ENCODE data around the gene CEP250.

CEP250 gene

DNA sequence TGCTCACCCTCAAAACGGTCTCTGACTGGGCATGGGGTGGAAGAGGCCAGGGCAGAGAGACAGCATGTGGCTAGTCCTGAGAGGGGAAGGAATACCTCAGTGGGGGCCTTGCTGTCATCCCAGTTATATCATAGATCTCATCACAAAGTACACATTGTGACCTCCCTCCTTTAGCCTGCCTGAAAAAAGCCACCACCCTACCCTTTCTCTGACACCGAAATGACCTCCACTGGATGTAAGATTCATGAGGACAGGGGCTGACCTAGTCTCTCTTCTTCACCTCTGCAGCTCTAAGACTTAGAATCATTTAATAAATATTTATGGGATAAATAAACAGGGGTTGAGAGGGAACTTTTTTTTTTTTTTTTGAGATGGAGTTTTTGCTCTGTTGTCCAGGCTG is 74.2 kb downstream of the CEP250 start, which contains the start of gene C20orf173:
Gene C20orf173 (minus strand): TSS at position 101 of the 400 bp plus-strand sequence. CDS start 279 bp downstream, outside the sequence.
- TF ChIP-seq FOXM1 (IDR thresholded peaks at IDR 0.05; ENCODE audit: borderline replicate concordance) (no peak), LEF1 (IDR thresholded peaks at IDR 0.05; ENCODE audit: borderline replicate concordance) (no peak), SP1 (IDR thresholded peaks at IDR 0.05) (no peak), FOXA1 (IDR thresholded peaks at IDR 0.05) (no peak)
- no peak for DNase-seq (ENCODE audit: extremely low spot score)
- CTCF ChIA-PET, result no interaction called here
- POLR2A ChIA-PET, result interaction anchor here (1.5 kb wide), 1 partner anchor 10 kb away, joined by 5 read pairs; no protein-coding TSS in a partner anchor

DNA sequence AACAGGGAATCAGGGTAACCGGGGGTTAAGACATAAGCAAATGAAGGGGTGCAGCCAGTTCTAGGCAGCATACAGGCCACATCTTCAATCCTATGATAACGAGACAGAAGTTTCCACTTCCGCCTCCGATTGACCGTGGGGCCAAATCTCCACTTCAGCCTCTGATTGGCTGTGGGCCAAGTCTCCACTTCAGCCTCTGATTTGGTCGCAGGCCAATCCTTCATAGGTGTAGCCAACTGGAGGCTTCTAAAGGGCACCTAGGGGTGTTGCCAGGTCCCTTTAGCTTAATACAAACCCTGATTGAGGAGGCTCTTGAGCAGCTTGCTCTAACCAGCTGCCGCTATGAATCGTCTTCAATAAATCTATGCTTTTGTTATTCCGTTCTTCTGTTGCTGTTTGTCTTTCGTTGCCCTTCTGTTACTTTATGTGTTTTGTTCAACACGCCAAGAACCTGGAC is 84.4 kb downstream of the CEP250 start:
- peak; percentile 72 for DNase-seq (ENCODE audit: extremely low spot score)
- ChIA-PET CTCF (interaction anchor here (0.5 kb wide), 1 partner anchor 55 kb away, joined by 4 read pairs; no protein-coding TSS in a partner anchor), POLR2A (interaction anchor here (0.6 to 3.6 kb wide), 18 partner anchors 9 to 415 kb away, joined by 3 to 22 read pairs (median 4); partner anchors contain the start of genes CPNE1, RBM12, RBM39 and SCAND1)
- TF ChIP-seq SP1 (IDR thresholded peaks at IDR 0.05), result no peak
- TF ChIP-seq ZNF384 (IDR thresholded peaks at IDR 0.05), result no peak
- TF ChIP-seq HDGF (IDR thresholded peaks at IDR 0.05; ENCODE audit: borderline replicate concordance), result peak; percentile 37; the same call in 1 of the 2 replicates
- TF ChIP-seq ELF4 (IDR thresholded peaks at IDR 0.05), result peak; percentile 84
- TF ChIP-seq, protein P1, sequence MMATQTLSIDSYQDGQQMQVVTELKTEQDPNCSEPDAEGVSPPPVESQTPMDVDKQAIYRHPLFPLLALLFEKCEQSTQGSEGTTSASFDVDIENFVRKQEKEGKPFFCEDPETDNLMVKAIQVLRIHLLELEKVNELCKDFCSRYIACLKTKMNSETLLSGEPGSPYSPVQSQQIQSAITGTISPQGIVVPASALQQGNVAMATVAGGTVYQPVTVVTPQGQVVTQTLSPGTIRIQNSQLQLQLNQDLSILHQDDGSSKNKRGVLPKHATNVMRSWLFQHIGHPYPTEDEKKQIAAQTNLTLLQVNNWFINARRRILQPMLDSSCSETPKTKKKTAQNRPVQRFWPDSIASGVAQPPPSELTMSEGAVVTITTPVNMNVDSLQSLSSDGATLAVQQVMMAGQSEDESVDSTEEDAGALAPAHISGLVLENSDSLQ (IDR thresholded peaks at IDR 0.05), result peak; percentile 99

DNA sequence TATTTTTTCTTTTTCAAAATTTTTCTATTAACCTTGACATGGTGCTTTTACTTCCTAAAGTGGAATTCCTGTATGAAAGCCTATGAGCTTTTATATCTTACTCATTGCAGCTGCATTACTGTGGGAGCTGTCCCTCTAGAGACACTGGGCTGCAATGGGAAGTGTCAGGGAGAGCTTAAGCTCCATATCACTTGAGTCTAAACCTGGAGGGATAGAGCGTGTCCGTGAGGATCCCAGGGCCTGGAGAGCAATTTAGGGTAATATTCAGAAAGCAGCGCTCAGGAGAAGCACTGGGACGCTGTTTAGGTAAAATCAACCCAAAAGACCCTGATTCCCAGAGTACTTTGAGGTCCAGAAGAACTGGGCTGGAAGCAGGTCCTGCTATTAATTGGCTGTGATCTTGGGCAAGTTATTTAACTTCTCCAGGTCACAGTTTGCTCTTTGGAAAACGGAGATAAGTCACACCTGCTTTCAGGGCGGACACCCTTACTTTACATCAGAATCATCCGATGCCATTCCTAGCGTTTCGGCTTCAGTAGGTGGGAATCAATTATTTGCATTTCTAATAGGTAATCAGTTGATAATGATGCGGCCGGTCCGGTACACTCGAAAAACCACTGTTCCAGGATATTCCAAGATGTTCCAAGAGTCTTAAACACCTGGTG is 85.9 kb downstream of the CEP250 start:
- TF ChIP-seq, protein P1 (IDR thresholded peaks at IDR 0.05), result no peak
- TF ChIP-seq FOXM1 (IDR thresholded peaks at IDR 0.05; ENCODE audit: borderline replicate concordance) (no peak), CTBP1 (IDR thresholded peaks at IDR 0.05; ENCODE audit: borderline replicate concordance) (no peak), NFRKB (IDR thresholded peaks at IDR 0.05) (no peak), FOXA1 (IDR thresholded peaks at IDR 0.05) (no peak), SUZ12 (IDR thresholded peaks at IDR 0.05) (no peak), LEF1 (IDR thresholded peaks at IDR 0.05; ENCODE audit: borderline replicate concordance) (no peak), SP1 (IDR thresholded peaks at IDR 0.05) (no peak), ARNT (IDR thresholded peaks at IDR 0.05) (no peak), L3MBTL2 (conservative IDR thresholded peaks at IDR 0.05) (no peak), FOXK2 (IDR thresholded peaks at IDR 0.05) (no peak), HDGF (IDR thresholded peaks at IDR 0.05; ENCODE audit: borderline replicate concordance) (no peak), ZNF384 (IDR thresholded peaks at IDR 0.05) (no peak)
- ChIA-PET POLR2A (interaction anchor here (0.6 to 3.6 kb wide), 15 partner anchors 8 to 201 kb away, joined by 3 to 22 read pairs (median 4); partner anchors contain the start of genes CEP250, CPNE1, RBM12 and RBM39), CTCF (interaction anchor here (0.6 to 1.4 kb wide), 2 partner anchors 27 to 78 kb away, joined by 3 read pairs; no protein-coding TSS in a partner anchor)
- DNase-seq (ENCODE audit: extremely low spot score), result no peak

DNA sequence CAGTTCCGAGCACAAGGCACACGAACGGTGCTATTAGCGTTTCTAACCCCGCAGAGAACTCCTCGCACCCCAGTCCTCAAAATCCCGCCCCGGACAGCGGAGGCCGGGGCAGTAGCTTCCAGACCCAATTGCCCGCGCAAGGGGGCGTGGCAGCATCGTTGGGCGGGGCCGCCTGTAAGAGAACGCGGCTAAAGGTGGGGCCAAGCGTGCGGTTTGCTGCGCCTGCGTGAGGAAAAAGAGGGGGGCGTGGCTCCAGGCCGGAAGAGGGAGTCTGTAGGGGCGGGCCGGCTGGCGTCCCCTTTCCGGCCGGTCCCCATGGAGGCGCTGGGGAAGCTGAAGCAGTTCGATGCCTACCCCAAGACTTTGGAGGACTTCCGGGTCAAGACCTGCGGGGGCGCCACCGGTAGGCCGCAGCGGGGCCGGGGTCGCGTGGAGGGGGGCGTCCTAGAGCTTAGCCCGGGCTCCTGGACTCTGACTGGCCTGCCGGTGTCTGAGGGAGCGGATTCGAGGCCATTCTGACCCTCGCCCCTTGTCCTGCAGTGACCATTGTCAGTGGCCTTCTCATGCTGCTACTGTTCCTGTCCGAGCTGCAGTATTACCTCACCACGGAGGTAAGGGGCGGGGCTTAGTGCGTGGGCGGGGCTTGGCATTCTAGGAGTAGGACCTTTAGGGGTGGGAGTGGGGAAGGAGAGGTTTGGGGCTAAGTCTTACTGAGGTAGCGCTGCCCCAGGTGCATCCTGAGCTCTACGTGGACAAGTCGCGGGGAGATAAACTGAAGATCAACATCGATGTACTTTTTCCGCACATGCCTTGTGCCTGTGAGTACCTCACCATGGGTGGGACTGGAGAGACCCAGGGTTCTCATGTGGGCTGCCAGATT is 86.6 kb downstream of the CEP250 start, which contains the start of gene ERGIC3:
Gene ERGIC3 (plus strand): TSS at position 296 of the 880 bp plus-strand sequence. CDS start 20 bp downstream, at position 316.
- no peak for TF ChIP-seq BHLHE40 (IDR thresholded peaks at IDR 0.05; ENCODE audit: borderline replicate concordance)
- TF ChIP-seq ELF4 (IDR thresholded peaks at IDR 0.05), result peak; percentile 41; the same call in 1 of the 2 replicates
- no peak for TF ChIP-seq FOXK2 (IDR thresholded peaks at IDR 0.05)
- peak; percentile 74 for TF ChIP-seq L3MBTL2 (conservative IDR thresholded peaks at IDR 0.05)
- no peak for TF ChIP-seq SUZ12 (IDR thresholded peaks at IDR 0.05)
- POLR2A ChIA-PET, result interaction anchor here (0.6 to 3.6 kb wide), 15 partner anchors 9 to 200 kb away, joined by 3 to 22 read pairs (median 3); partner anchors contain the start of genes CEP250, RBM39 and SPAG4
- CTCF ChIA-PET, result interaction anchor here (0.6 to 1.4 kb wide), 2 partner anchors 27 to 78 kb away, joined by 3 read pairs; no protein-coding TSS in a partner anchor
- peak; percentile 94 for DNase-seq (ENCODE audit: extremely low spot score)

DNA sequence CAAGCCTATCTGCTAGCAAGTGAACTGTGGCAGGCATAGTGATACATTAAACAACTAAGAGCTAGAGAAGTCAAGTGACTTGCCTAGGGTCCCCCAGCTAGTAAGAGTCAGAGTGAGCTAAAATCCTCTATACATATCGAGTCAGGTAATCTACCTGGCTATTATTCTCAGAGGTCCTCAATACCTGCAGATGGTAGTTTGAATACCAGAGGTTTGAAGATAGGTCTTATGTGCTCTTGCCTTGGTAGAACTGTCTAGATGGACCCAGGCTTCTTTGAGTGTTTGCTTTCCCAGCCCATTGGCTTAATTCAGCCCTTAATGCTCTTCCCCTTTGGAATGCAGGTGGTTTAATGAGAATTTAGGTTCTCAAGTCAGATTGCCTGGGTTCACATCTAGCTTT is 87.6 kb downstream of the CEP250 start:
- CTCF ChIA-PET, result no interaction called here
- no peak for DNase-seq (ENCODE audit: extremely low spot score)
- no peak for TF ChIP-seq FOXM1 (IDR thresholded peaks at IDR 0.05; ENCODE audit: borderline replicate concordance)
- TF ChIP-seq LEF1 (IDR thresholded peaks at IDR 0.05; ENCODE audit: borderline replicate concordance), result no peak
- TF ChIP-seq HDGF (IDR thresholded peaks at IDR 0.05; ENCODE audit: borderline replicate concordance), result no peak
- no peak for TF ChIP-seq FOXA1 (IDR thresholded peaks at IDR 0.05)
- TF ChIP-seq ZNF384 (IDR thresholded peaks at IDR 0.05), result no peak
- TF ChIP-seq, protein P1 (IDR thresholded peaks at IDR 0.05), result no peak
- no peak for TF ChIP-seq CTBP1 (IDR thresholded peaks at IDR 0.05; ENCODE audit: borderline replicate concordance)
- TF ChIP-seq SUZ12 (IDR thresholded peaks at IDR 0.05), result no peak
- TF ChIP-seq SP1 (IDR thresholded peaks at IDR 0.05), result no peak
- no peak for TF ChIP-seq ELF4 (IDR thresholded peaks at IDR 0.05)
- TF ChIP-seq BHLHE40 (IDR thresholded peaks at IDR 0.05; ENCODE audit: borderline replicate concordance), result no peak
- POLR2A ChIA-PET, result interaction anchor here (0.6 to 3.6 kb wide), 5 partner anchors 10 to 121 kb away, joined by 3 to 22 read pairs (median 11); partner anchors contain the start of gene SPAG4
